ENCODE results near the gene POLN.

POLN gene

GRCh38 chr4:2068566-2068965 lies 173.4 kb downstream of the POLN start:
- H3K4me3 Mint-ChIP-seq, result no peak overlapping the region
- H3K27me3 Mint-ChIP-seq (ENCODE audit: low read depth), result peaks cover 5% of the 10 kb centered on the region
- no peak for TF ChIP-seq CTCF (IDR thresholded peaks at IDR 0.05; ENCODE audit: unreplicated experiment in 3 of 3)
- peak overlapping the region; percentile 7 to 56 (median 19) for H3K27ac Mint-ChIP-seq
- H3K4me1 Mint-ChIP-seq, result peaks cover 10% of the 10 kb centered on the region
- H3K36me3 Mint-ChIP-seq (ENCODE audit: low read depth), result no peaks in the 10 kb centered on the region
- no peaks in the 10 kb centered on the region for H3K9me3 Mint-ChIP-seq

DNA sequence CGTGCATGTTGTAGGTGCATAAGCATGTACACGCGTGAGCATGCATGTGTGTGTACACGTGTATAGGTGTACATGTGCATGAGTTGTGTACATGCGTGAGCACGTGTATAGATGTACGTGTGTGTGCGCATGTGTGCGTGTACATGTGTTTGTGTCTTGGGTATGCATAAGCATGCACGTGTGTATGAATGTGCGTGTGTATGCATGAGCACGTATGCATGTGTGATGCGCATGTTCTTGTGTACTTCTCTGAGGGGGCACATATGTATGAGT lies 173.8 kb downstream of the POLN start:
- no peak for TF ChIP-seq CTCF (IDR thresholded peaks at IDR 0.05; ENCODE audit: unreplicated experiment in 3 of 3)
- peaks cover 10% of the 10 kb centered on the region for H3K4me1 Mint-ChIP-seq
- H3K27ac Mint-ChIP-seq, result peak overlapping the region; percentile 7 to 56 (median 19)
- no peaks in the 10 kb centered on the region for H3K36me3 Mint-ChIP-seq (ENCODE audit: low read depth)
- no peak overlapping the region for H3K4me3 Mint-ChIP-seq
- no peaks in the 10 kb centered on the region for H3K9me3 Mint-ChIP-seq
- H3K27me3 Mint-ChIP-seq (ENCODE audit: low read depth), result peaks cover 5% of the 10 kb centered on the region

DNA sequence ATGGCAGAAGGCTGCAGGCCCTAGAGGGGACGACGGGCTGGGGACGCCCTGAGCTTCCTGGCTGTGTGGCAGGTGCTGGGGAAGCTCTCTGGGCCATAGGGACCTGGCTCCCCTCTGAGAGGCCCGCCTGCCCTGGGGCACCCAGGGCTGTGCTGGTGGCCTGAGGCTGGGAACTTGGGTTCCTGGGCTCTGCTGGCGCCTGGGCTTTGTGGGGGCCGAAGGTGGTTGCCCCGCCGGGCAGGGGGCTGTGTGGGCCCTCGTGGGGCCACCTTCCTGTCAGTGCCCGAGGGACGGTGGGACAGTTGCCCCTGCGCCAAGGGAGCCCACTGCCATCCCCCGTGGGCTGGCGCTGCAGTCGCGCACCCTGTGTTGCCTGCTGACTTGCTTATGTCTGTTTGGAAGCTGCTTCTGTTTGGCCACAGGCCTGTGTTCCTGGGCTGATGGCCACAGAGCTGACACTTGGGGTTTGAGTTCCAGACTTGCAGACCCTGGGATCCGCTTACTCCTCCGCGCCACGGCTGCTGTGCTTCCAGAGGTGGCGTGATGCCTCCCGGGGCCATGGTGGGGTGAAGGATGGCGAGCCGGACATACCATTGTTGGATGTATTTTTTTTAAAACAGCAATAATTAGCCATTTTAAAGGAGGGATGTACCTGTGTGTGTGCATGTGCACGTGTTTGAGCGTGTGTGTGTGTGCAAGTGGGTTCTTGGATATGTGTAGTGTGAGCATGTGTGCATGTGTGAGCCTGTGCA lies 174.3 kb downstream of the POLN start:
- peaks cover 10% of the 10 kb centered on the region for H3K4me1 Mint-ChIP-seq
- no peaks in the 10 kb centered on the region for H3K9me3 Mint-ChIP-seq
- H3K27me3 Mint-ChIP-seq (ENCODE audit: low read depth), result peaks cover 5% of the 10 kb centered on the region
- no peak overlapping the region for H3K4me3 Mint-ChIP-seq
- no peaks in the 10 kb centered on the region for H3K36me3 Mint-ChIP-seq (ENCODE audit: low read depth)
- TF ChIP-seq CTCF (IDR thresholded peaks at IDR 0.05; ENCODE audit: unreplicated experiment in 3 of 3), result no peak
- H3K27ac Mint-ChIP-seq, result no peak overlapping the region

DNA sequence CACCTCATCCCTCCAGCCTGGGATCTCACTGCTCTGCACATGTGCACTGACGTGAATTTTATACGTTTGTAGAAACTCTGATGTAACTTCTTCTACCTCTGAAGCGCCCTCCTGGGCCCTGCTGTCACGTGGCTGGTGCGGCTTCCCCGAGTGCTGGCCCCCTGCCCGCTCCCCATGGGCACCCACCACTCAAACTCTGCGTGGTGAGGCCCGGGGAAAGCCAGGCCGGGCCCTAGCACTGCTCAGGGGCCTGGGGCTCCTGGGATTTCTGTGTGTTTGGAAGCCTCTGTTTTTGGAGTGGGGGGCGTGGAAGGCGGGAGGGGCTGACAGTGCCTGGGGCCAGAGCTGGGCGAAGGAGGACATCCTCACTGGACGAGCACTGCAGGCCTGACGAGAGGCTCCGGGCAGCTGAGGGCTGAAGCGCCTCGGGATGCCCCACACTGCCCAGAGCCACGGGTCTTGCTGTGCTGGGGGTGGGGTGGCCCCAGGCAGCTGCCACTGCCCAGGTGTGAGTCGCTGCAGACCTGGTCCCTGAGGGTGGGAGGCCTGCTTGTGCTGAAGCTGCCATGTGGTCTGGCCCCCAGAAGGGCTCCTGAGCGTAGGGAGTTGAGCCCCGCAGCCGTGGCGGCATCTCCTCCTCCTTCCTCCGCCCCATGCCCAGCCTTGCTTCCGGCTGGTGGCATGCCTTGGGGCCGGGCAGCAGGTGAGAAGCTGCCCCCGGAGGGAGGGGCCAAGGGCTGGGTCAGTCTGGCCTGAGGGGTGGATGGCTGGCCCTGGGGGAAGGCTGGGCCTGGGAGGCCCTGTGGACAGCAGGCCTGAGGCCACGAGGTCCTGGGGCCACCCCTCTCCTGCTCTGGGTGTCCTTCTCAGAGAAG lies 175.1 kb downstream of the POLN start:
- no peak overlapping the region for H3K4me3 Mint-ChIP-seq

DNA sequence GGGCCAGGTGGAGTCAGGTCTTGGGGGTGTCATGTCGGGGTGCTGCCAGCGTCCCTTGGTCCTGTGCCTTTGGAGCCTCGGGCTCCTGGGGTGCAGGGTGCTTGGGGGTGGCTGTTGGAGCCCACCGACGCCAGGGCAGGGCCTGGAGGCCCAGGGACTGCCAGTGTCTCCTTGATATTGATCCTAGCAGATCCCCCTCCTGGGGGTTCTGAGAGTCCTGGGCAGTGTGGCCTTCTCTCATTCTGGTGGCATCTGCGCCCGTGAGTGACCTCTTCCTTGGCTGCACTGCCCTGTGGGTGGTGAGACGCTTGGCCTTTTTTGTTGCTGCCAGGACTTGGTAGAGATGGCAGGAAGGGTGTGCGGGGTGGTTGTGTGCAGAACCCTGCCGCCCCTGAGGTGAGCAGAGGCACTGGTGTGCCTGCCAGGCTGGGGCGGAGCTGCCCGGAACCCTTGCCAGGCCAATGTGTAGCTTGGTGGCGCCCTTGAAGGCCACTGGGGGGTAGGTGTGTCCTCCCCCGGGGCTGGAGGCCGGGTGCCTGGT lies 175.8 kb downstream of the POLN start:
- Mint-ChIP-seq H3K36me3 (ENCODE audit: low read depth) (no peaks in the 10 kb centered on the region), H3K9me3 (no peaks in the 10 kb centered on the region), H3K4me3 (no peak overlapping the region), H3K27ac (no peak overlapping the region), H3K27me3 (ENCODE audit: low read depth) (peaks cover 14% of the 10 kb centered on the region), H3K4me1 (peaks cover 5% of the 10 kb centered on the region)
- TF ChIP-seq CTCF (IDR thresholded peaks at IDR 0.05; ENCODE audit: unreplicated experiment in 3 of 3), result no peak

More for the DNA sequence above, 175.1 kb downstream of the POLN start:
- Mint-ChIP-seq H3K4me1 (peaks cover 9% of the 10 kb centered on the region), H3K27ac (no peak overlapping the region), H3K36me3 (ENCODE audit: low read depth) (no peaks in the 10 kb centered on the region), H3K27me3 (ENCODE audit: low read depth) (peaks cover 7% of the 10 kb centered on the region), H3K9me3 (no peaks in the 10 kb centered on the region)
- no peak for TF ChIP-seq CTCF (IDR thresholded peaks at IDR 0.05; ENCODE audit: unreplicated experiment in 3 of 3)

All from nephron (organoid).